ENCODE data around the gene ZFPM1.

Gene ZFPM1

DNA sequence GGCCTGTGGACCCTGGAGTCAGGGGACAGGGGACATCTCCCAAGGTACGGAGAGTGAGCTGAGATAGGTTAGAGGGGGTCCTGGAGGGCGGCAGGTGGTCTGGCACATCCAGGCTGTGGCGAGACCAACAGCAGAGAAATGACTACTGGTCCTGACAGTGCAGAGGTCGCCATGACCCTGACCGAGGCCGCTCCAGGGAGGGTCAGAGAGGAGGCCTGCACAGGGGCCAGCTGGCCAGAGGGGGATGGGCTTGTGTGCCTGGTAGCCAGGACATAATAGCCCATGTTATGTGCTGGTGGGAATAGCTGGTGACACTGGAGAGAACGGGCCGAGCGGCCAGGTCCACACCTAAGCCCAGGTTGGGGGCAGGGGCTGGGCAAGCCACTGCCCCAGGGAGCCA lies 76.5 kb downstream of the ZFPM1 start:
- no peak overlapping the region for H3K4me3 Mint-ChIP-seq
- intact Hi-C loops (cut with micrococcal nuclease) = no loop called here
- no peaks in the 10 kb centered on the region for H3K9me3 Mint-ChIP-seq
- no peak overlapping the region for H3K27ac Mint-ChIP-seq
- H3K4me1 Mint-ChIP-seq (ENCODE audit: low read depth) = no peaks in the 10 kb centered on the region
- peaks cover 29% of the 10 kb centered on the region for H3K27me3 Mint-ChIP-seq
- H3K36me3 Mint-ChIP-seq (ENCODE audit: low read depth) = no peaks in the 10 kb centered on the region

DNA sequence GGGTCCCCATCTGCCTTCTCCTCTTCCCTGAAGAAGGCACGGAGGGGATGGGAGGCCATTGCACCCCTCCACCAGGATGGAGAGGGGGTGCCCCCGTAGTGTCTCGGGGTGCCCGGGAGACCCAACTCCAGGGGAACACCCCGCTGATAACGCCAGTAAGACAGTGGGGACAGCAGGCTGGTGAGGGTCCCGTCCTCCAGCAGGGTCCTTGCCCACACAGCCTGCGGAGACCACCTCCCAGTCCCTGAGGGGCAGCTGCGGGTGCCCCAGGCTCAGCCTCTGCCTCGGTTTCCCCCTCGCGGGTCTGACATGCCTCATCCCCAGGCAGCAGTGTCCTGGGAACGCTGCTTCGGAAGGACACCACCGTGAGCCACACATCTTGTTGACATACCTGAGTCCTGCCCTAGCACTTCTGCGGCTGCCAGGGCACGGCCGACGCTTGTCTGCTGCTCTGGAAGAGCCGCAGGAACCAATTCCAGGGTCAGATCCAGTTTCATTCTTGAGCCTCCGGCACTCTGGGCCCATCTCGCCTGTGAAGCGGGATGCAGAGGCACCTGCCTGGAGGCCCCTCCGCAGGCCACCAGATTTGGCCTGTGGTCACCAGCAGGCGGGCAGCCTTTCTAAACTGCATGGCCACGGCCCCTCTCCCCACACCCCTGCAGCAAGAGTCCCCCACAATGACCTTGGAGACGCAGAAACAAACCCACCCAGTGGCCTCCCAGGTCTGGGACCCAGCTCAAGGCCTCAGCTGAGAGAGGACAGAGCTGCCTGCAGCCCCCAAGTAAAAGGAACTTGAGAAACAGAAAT lies 77.2 kb downstream of the ZFPM1 start:
- intact Hi-C loops (cut with micrococcal nuclease) = no loop called here
- H3K36me3 Mint-ChIP-seq (ENCODE audit: low read depth) = peaks cover 6% of the 10 kb centered on the region
- no peak overlapping the region for H3K4me3 Mint-ChIP-seq
- no peaks in the 10 kb centered on the region for H3K9me3 Mint-ChIP-seq
- peaks cover 4% of the 10 kb centered on the region for H3K4me1 Mint-ChIP-seq (ENCODE audit: low read depth)
- peaks cover 23% of the 10 kb centered on the region for H3K27me3 Mint-ChIP-seq
- H3K27ac Mint-ChIP-seq = no peak overlapping the region

- H3K4me1 Mint-ChIP-seq (ENCODE audit: low read depth) = peaks cover 8% of the 10 kb centered on the region
- no peaks in the 10 kb centered on the region for H3K9me3 Mint-ChIP-seq
These were observed 77.8 kb downstream of the ZFPM1 start for GRCh38 chr16:88530858-88531203.

GRCh38 chr16:88531346-88531745 lies 78.3 kb downstream of the ZFPM1 start:
- Mint-ChIP-seq H3K27ac (no peak overlapping the region), H3K4me3 (no peak overlapping the region), H3K4me1 (ENCODE audit: low read depth) (peaks cover 8% of the 10 kb centered on the region), H3K36me3 (ENCODE audit: low read depth) (peaks cover 11% of the 10 kb centered on the region), H3K27me3 (peaks cover 15% of the 10 kb centered on the region), H3K9me3 (no peaks in the 10 kb centered on the region)
- intact Hi-C loops (cut with micrococcal nuclease) = no loop called here

More at GRCh38 chr16:88530858-88531203, 77.8 kb downstream of the ZFPM1 start:
- intact Hi-C loops (cut with micrococcal nuclease) = no loop called here
- Mint-ChIP-seq H3K4me3 (no peak overlapping the region), H3K36me3 (ENCODE audit: low read depth) (peaks cover 11% of the 10 kb centered on the region), H3K27me3 (peaks cover 19% of the 10 kb centered on the region), H3K27ac (no peak overlapping the region)

- intact Hi-C loops (cut with micrococcal nuclease) = no loop called here
- Mint-ChIP-seq H3K4me1 (ENCODE audit: low read depth) (peaks cover 8% of the 10 kb centered on the region), H3K9me3 (no peaks in the 10 kb centered on the region), H3K4me3 (no peak overlapping the region), H3K36me3 (ENCODE audit: low read depth) (peaks cover 11% of the 10 kb centered on the region), H3K27me3 (peaks cover 15% of the 10 kb centered on the region), H3K27ac (no peak overlapping the region)
These were observed 78.9 kb downstream of the ZFPM1 start for GRCh38 chr16:88531931-88532433.

DNA sequence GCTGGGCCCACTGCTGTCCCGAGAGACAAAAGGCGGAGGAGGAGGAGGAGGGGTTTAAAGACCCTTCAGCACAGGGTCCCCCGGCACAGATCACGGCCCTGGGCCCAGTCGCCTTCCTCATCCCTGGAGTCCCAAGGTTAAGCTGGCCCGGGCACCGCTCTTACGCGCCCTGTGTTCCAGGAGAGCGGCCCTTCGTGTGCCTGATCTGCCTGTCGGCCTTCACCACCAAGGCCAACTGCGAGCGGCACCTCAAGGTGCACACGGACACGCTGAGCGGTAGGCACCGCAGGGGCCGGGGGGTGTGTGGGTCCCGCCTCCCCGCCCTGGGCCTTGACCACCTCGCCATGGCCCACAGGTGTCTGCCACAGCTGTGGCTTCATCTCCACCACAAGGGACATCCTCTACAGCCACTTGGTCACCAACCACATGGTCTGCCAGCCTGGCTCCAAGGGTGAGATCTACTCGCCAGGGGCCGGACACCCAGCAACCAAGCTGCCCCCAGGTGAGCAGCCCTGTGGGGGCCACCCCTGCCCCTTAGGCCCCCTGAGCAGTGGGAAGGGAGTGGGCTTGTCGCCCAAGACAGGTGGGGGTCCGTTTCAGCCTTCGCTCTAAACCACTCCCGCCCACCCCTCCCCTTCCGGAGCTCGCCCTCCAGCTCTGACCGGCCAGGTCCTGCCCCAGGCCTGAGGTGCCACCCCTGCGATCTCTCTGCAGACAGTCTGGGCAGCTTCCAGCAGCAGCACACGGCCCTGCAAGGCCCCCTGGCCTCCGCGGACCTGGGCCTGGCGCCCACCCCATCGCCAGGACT lies 79.6 kb downstream of the ZFPM1 start:
- no peak overlapping the region for H3K27ac Mint-ChIP-seq
- no peaks in the 10 kb centered on the region for H3K9me3 Mint-ChIP-seq
- peaks cover 11% of the 10 kb centered on the region for H3K36me3 Mint-ChIP-seq (ENCODE audit: low read depth)
- no peak overlapping the region for H3K4me3 Mint-ChIP-seq
- intact Hi-C loops (cut with micrococcal nuclease) = no loop called here
- H3K27me3 Mint-ChIP-seq = peaks cover 18% of the 10 kb centered on the region
- H3K4me1 Mint-ChIP-seq (ENCODE audit: low read depth) = peaks cover 8% of the 10 kb centered on the region

DNA sequence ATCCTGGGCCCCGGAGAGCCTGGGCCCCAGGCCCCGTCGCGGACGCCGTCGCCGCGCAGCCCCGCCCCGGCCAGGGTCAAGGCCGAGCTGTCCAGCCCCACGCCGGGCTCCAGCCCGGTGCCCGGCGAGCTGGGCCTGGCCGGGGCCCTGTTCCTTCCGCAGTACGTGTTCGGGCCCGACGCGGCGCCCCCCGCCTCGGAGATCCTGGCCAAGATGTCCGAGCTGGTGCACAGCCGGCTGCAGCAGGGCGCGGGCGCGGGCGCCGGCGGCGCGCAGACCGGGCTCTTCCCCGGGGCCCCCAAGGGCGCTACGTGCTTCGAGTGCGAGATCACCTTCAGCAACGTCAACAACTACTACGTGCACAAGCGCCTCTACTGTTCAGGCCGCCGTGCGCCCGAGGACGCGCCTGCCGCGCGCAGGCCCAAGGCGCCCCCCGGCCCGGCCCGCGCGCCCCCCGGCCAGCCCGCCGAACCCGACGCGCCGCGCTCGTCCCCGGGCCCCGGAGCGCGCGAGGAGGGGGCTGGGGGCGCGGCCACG lies 80.4 kb downstream of the ZFPM1 start:
- Mint-ChIP-seq H3K4me1 (ENCODE audit: low read depth) (peaks cover 8% of the 10 kb centered on the region), H3K27me3 (peaks cover 26% of the 10 kb centered on the region), H3K9me3 (no peaks in the 10 kb centered on the region), H3K27ac (no peak overlapping the region), H3K36me3 (ENCODE audit: low read depth) (peaks cover 11% of the 10 kb centered on the region), H3K4me3 (no peak overlapping the region)
- intact Hi-C loops (cut with micrococcal nuclease) = no loop called here

DNA sequence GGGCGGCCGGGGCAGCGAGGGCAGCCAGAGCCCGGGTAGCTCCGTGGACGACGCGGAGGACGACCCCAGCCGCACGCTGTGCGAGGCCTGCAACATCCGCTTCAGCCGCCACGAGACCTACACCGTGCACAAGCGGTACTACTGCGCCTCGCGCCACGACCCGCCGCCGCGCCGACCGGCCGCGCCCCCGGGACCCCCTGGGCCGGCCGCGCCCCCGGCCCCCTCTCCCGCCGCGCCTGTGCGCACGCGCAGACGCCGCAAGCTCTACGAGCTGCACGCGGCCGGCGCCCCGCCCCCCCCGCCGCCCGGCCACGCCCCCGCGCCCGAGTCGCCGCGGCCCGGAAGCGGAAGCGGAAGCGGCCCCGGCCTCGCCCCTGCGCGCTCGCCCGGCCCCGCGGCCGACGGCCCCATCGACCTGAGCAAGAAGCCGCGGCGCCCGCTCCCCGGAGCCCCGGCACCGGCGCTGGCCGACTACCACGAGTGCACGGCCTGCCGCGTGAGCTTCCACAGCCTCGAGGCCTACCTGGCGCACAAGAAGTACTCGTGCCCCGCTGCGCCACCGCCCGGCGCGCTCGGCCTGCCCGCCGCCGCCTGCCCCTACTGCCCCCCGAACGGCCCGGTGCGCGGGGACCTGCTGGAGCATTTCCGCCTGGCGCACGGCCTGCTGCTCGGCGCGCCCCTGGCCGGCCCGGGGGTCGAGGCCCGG lies 81.0 kb downstream of the ZFPM1 start:
- peak overlapping the region; percentile 65 for H3K4me3 Mint-ChIP-seq
- no peaks in the 10 kb centered on the region for H3K9me3 Mint-ChIP-seq
- intact Hi-C loops (cut with micrococcal nuclease) = no loop called here
- H3K27me3 Mint-ChIP-seq = peaks cover 29% of the 10 kb centered on the region
- peak overlapping the region; percentile 78 for H3K27ac Mint-ChIP-seq
- H3K4me1 Mint-ChIP-seq (ENCODE audit: low read depth) = peaks cover 8% of the 10 kb centered on the region
- peaks cover 11% of the 10 kb centered on the region for H3K36me3 Mint-ChIP-seq (ENCODE audit: low read depth)

- intact Hi-C loops (cut with micrococcal nuclease) = no loop called here
- peak overlapping the region; percentile 78 for H3K27ac Mint-ChIP-seq
- H3K27me3 Mint-ChIP-seq = peaks cover 35% of the 10 kb centered on the region
- H3K4me1 Mint-ChIP-seq (ENCODE audit: low read depth) = peaks cover 8% of the 10 kb centered on the region
- H3K4me3 Mint-ChIP-seq = peak overlapping the region; percentile 75
- H3K9me3 Mint-ChIP-seq = no peaks in the 10 kb centered on the region
- peaks cover 11% of the 10 kb centered on the region for H3K36me3 Mint-ChIP-seq (ENCODE audit: low read depth)
These were observed 81.6 kb downstream of the ZFPM1 start for GRCh38 chr16:88534638-88535190.

GRCh38 chr16:88535191-88535856 lies 82.2 kb downstream of the ZFPM1 start:
- H3K4me3 Mint-ChIP-seq = peak overlapping the region; percentile 75
- intact Hi-C loops (cut with micrococcal nuclease) = no loop called here

GRCh38 chr16:88535857-88536222 lies 82.8 kb downstream of the ZFPM1 start:
- peaks cover 8% of the 10 kb centered on the region for H3K4me1 Mint-ChIP-seq (ENCODE audit: low read depth)
- H3K4me3 Mint-ChIP-seq = no peak overlapping the region
- peaks cover 43% of the 10 kb centered on the region for H3K27me3 Mint-ChIP-seq
- H3K9me3 Mint-ChIP-seq = no peaks in the 10 kb centered on the region
- H3K36me3 Mint-ChIP-seq (ENCODE audit: low read depth) = peaks cover 11% of the 10 kb centered on the region
- no peak overlapping the region for H3K27ac Mint-ChIP-seq
- intact Hi-C loops (cut with micrococcal nuclease) = no loop called here

More at GRCh38 chr16:88535191-88535856, 82.2 kb downstream of the ZFPM1 start:
- H3K27ac Mint-ChIP-seq = peak overlapping the region; percentile 78
- peaks cover 8% of the 10 kb centered on the region for H3K4me1 Mint-ChIP-seq (ENCODE audit: low read depth)
- peaks cover 11% of the 10 kb centered on the region for H3K36me3 Mint-ChIP-seq (ENCODE audit: low read depth)
- no peaks in the 10 kb centered on the region for H3K9me3 Mint-ChIP-seq
- H3K27me3 Mint-ChIP-seq = peaks cover 40% of the 10 kb centered on the region

DNA sequence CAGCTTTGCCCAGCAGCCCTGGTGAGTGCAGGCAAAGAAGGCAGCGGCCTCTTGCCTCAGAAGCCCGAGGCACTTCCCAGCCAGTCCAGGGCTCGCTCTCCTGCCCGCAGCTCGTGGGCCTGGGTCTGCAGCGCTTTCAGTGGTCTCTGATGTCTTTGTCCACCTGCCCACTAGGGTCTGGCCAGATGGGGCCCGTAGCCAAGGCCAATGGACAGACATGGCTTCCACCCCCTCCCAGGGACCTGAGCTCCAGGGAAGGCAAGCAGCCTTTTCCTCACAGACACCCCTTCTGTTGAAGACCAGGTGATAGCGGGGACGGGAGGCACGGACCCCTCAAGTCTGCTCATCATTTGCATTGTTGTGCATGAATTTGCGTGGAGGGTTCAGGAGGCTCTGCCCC lies 83.4 kb downstream of the ZFPM1 start:
- peaks cover 8% of the 10 kb centered on the region for H3K4me1 Mint-ChIP-seq (ENCODE audit: low read depth)
- peaks cover 46% of the 10 kb centered on the region for H3K27me3 Mint-ChIP-seq
- intact Hi-C loops (cut with micrococcal nuclease) = no loop called here
- H3K9me3 Mint-ChIP-seq = no peaks in the 10 kb centered on the region
- peaks cover 11% of the 10 kb centered on the region for H3K36me3 Mint-ChIP-seq (ENCODE audit: low read depth)
- no peak overlapping the region for H3K4me3 Mint-ChIP-seq
- H3K27ac Mint-ChIP-seq = no peak overlapping the region

Data from dendritic cell treated with granulocyte-macrophage colony-stimulating factor and Interleukin-4, amounts not matched to agents 40 ng/mL and 50 ng/mL, for 4 days (primary cell).